Choroid plexus epithelial cell (primary cell): Measurements from ENCODE around the gene C17orf50.

Source experiments
- DNase-seq: peaks from one replicate; pipeline ENCODE4 v3.0.0-alpha.2; 2010; ENCODE audit warnings: low read depth
- H3K4me3 ChIP-seq: 2 replicates; pipeline ENCODE4 v1.5.1; 2011; ENCODE audit warnings: low read depth, mild to moderate bottlenecking, control low read depth, low read length, moderate library complexity
- TF ChIP-seq, protein P1 (sequence below): conservative IDR thresholded peaks from 2 replicates; pipeline ENCODE4 v1.5.1; 2011; ENCODE audit warnings: low read depth, mild to moderate bottlenecking, control low read depth, inconsistent platforms, low read length, moderate library complexity

The C17orf50 gene

DNA sequence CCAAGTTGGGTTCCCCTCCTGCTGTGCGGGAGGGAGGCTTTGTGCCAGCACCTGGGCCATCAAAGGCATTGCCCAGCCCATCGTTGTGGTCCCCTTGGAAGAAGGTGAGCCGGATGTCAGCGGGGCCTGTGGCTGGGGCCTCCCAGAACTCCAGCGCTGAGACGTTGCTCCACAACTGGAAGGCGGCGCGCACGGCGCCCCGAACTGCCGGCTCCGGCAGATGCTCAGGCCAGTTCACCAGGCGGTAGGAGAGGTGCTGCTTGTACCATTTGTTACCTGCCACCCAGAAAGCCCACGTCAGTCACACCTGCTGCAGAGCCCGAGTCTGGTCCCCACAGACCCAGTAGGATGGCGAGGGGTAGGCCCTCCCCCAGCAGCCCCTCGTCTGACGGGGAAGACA, 12.4 kb downstream of the C17orf50 start:
- H3K4me3 ChIP-seq = no peak overlapping the region
- DNase-seq = no peak
- TF ChIP-seq, protein P1, sequence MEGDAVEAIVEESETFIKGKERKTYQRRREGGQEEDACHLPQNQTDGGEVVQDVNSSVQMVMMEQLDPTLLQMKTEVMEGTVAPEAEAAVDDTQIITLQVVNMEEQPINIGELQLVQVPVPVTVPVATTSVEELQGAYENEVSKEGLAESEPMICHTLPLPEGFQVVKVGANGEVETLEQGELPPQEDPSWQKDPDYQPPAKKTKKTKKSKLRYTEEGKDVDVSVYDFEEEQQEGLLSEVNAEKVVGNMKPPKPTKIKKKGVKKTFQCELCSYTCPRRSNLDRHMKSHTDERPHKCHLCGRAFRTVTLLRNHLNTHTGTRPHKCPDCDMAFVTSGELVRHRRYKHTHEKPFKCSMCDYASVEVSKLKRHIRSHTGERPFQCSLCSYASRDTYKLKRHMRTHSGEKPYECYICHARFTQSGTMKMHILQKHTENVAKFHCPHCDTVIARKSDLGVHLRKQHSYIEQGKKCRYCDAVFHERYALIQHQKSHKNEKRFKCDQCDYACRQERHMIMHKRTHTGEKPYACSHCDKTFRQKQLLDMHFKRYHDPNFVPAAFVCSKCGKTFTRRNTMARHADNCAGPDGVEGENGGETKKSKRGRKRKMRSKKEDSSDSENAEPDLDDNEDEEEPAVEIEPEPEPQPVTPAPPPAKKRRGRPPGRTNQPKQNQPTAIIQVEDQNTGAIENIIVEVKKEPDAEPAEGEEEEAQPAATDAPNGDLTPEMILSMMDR = no peak

DNA sequence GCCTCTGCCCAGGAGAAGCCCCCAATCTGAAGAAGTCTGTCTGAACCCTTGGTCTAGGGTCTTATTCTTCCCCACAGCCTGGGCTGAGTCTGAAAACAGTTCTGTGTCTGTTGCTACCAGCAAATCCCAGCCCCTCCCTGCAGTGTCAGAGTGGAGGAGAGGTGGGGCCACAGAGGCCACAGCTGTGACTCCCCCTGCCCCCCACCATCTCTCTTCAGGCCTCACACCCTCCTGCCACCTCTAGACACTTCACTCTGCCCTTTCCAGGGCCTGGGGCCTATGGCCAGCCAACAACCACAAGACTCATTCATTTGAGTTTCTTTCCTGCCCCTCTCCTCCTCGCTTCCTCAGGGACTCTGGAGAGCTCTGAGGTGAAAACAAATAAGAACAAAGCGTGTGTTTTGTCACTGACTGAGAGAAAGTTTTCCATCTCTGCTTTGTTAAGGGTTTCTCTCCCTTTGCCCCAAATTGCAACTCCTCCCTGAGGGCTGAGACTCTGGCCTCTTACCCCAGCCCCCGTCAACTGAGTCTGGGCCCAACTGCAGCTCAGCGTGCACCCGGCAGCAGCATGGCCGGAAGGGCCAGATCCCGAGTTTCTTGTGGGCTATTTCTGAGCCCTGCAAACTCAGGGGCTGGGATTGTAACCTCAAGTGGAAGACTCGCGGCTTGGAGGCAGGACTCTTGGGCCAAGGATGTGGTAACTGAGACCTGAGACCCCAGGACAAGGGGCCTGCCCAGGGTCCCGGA, 13.2 kb downstream of the C17orf50 start:
- no peak overlapping the region for H3K4me3 ChIP-seq
- TF ChIP-seq, protein P1 = no peak
- DNase-seq = no peak

DNA sequence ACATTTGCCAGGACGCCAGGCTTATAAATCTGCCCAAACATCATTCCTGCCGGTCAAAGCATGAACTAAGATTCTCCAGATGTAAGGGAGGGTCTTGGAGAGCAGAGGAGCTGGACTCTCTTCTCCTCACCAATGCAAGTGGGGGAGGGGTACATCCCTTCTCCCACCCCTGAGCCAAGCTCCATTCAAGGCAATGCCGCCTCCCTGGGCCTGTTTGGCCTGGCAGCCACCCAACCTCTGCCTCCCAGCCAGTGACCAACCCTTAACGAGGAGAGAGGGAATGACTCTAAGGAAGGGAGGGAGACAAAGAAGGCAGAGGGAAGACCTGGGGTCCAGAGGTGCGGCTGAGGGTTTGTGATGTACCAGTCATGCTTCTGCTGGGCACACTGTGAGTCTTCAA, 13.8 kb downstream of the C17orf50 start:
- H3K4me3 ChIP-seq = no peak overlapping the region
- TF ChIP-seq, protein P1 = no peak
- DNase-seq = peak; percentile 23

DNA sequence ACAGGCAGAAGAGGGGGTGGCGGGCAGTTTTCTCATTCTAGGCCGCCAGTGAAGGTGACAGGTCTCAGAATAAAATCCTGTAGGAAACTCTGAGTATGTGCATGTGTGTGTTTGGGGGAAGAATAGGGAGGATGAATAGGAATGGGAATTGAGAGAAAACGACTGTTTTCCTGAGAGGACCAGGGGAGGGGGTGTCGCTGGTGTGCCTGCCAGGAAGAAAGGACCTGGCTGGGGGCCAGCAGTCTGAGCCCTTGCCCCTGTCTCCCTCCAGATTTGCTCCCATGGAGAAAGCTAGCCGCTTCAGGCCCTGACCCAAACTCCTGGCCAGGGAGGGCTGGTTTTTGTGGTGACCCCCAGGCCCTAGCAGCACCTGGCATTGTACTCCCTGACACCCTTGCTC, 14.4 kb downstream of the C17orf50 start:
- TF ChIP-seq, protein P1 = no peak
- H3K4me3 ChIP-seq = no peak overlapping the region
- no peak for DNase-seq

DNA sequence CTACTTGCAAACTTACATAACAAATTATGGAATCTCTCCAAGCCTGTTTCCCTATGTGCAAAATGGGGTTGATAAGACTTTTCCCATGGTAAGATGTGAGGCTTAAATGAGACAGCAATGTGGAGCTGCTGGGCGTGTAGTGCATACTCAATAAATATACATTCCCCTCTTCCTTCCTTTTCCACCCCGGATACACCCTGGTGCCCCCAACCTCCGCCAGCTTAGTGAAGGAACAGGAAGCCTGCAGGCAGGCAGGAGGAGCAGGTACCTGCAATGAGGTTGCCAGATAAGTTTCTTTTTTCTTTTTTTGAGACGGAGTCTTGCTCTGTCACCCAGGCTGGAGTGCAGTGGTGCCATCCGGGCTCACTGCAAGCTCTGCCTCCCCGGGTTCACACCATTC, 14.9 kb downstream of the C17orf50 start:
- DNase-seq = no peak
- no peak overlapping the region for H3K4me3 ChIP-seq
- TF ChIP-seq, protein P1 = no peak

DNA sequence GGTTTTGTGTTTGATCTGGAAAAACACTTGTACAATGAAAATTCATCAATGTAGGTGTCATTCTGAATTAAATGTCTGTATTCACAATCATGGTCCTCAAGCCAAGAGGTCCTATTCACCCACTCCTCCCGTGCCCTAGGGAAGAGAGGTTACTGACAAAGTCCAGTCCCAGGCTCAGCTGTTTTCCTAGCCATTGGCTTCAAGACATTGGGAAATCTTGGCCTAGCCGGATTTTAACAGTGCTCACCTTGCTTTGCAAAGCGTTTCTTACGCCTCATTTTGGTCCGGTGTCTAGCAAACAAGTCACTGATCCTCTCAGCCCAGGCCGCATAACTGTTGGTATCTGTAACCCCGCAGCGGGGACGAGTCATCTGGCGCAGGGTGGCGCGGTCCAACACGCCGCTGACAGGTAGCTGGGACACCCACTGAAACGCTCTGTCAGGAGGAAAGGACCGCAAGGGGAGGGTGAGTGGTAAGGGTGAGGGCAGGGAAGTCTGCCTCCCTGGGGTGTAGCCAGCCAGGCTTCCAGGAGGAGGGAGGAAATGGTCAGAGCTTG, 18.0 kb downstream of the C17orf50 start:
- no peak for DNase-seq
- no peak overlapping the region for H3K4me3 ChIP-seq
- TF ChIP-seq, protein P1 = no peak

DNA sequence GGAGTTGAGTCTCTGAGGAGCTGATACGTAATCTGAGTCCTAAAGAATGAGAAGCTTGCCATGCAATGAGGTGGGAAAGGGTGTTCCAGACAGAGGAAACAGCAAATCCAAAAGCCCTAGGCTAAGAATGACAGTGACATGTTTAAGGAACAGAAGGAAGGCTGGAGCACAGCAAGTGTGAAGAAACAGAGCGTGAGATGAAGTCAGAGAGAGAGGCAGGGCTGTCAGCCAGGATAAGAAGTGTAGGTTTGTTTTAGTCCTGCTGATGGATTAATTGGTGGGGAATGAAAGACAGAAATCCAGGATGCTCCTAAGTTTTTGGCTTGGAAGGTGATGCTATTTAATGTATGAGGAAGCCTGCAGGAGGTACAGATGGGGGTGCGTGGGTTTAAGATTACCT, 20.3 kb downstream of the C17orf50 start:
- no peak for DNase-seq
- TF ChIP-seq, protein P1 = no peak
- no peak overlapping the region for H3K4me3 ChIP-seq
